WTC11 (cell line): ENCODE results near the gene AGBL4. TPM values are rescaled to one million over a fixed set of nuclear protein-coding genes. Genes with fewer than 3 reads are reported as not detected.

Experiments used
- ATAC-seq: fragments of 200-7000 bp; cut with Tn5 transposase; 2 replicates; pipeline ENCODE4 v1.10.0; 2021; ENCODE audit warnings: mild to moderate bottlenecking, moderate library complexity
- CTCF ChIA-PET: fragments of 300-600 bp; sonication (Branson Sonifier 250); formaldehyde crosslinking; loops from one replicate; lab custom pipeline; 2021; ENCODE audit warnings: antibody characterized with exemption; lab: Charles Lee
- POLR2A ChIA-PET: fragments of 350-600 bp; sonication (Branson Sonifier 250); formaldehyde crosslinking; loops from one replicate; lab custom pipeline; 2021; ENCODE audit warnings: antibody characterized with exemption; lab: Charles Lee
- DNase-seq: peaks from one replicate; pipeline ENCODE4 v3.0.0; 2021; ENCODE audit warnings: low spot score
- H3K27ac Mint-ChIP-seq: 2 replicates; pipeline ENCODE4 v1.8.0; 2021; ENCODE audit warnings: mixed read lengths
- H3K27me3 Mint-ChIP-seq: 2 replicates; pipeline ENCODE4 v1.8.0; 2021; ENCODE audit warnings: low read depth, mild to moderate bottlenecking, moderate library complexity, mixed read lengths
- H3K36me3 Mint-ChIP-seq: 2 replicates; pipeline ENCODE4 v1.8.0; 2021; ENCODE audit warnings: mixed read lengths
- H3K4me1 Mint-ChIP-seq: 2 replicates; pipeline ENCODE4 v1.8.0; 2022; ENCODE audit warnings: mixed read lengths
- H3K4me3 Mint-ChIP-seq: 2 replicates; pipeline ENCODE4 v1.8.0; 2021; ENCODE audit warnings: mild to moderate bottlenecking, moderate library complexity, mixed read lengths
- H3K9me3 Mint-ChIP-seq: 2 replicates; pipeline ENCODE4 v1.8.0; 2021; ENCODE audit warnings: mixed read lengths
- E2F5 ChIP-seq: sonication (generic); formaldehyde crosslinking; IDR thresholded peaks from 2 replicates; pipeline ENCODE4 v1.8.1; 2022; ENCODE audit warnings: mild to moderate bottlenecking, moderate library complexity, missing genetic modification reagents
- ETV6 ChIP-seq: sonication (generic); formaldehyde crosslinking; IDR thresholded peaks from 2 replicates; pipeline ENCODE4 v1.8.1; 2022; ENCODE audit warnings: mild to moderate bottlenecking, missing genetic modification reagents
- GABPB1 ChIP-seq: sonication (generic); formaldehyde crosslinking; IDR thresholded peaks from 2 replicates; pipeline ENCODE4 v1.8.1; 2023; ENCODE audit warnings: mild to moderate bottlenecking, missing genetic modification reagents
- GRHL2 ChIP-seq: fragments of 250-450 bp; sonication (Bioruptor Pico); IDR thresholded peaks from 2 replicates; pipeline ENCODE4 v1.8.0; 2022; ENCODE audit warnings: mild to moderate bottlenecking, moderate library complexity; ENCODE audit not compliant: insufficient replicate concordance, severe bottlenecking
- JUN ChIP-seq: sonication (generic); formaldehyde crosslinking; IDR thresholded peaks from 2 replicates; pipeline ENCODE4 v1.8.0; 2023; ENCODE audit warnings: mild to moderate bottlenecking, missing genetic modification reagents
- KAT7 ChIP-seq: sonication (generic); formaldehyde crosslinking; IDR thresholded peaks from 2 replicates; pipeline ENCODE4 v1.8.1; 2023; ENCODE audit warnings: missing genetic modification reagents, mild to moderate bottlenecking, borderline replicate concordance
- MAX ChIP-seq: sonication (generic); formaldehyde crosslinking; IDR thresholded peaks from 2 replicates; pipeline ENCODE4 v1.8.0; 2022; ENCODE audit warnings: mild to moderate bottlenecking, missing genetic modification reagents
- MLX ChIP-seq: sonication (generic); formaldehyde crosslinking; IDR thresholded peaks from 2 replicates; pipeline ENCODE4 v1.8.1; 2023; ENCODE audit warnings: mild to moderate bottlenecking, missing genetic modification reagents, moderate library complexity
- NFYB ChIP-seq: sonication (generic); formaldehyde crosslinking; conservative IDR thresholded peaks from 2 replicates; pipeline ENCODE4 v1.8.0; 2022; ENCODE audit warnings: low read depth, missing genetic modification reagents
- NR2C2 ChIP-seq: sonication (generic); formaldehyde crosslinking; IDR thresholded peaks from 2 replicates; pipeline ENCODE4 v1.8.0; 2022; ENCODE audit warnings: mild to moderate bottlenecking, missing genetic modification reagents
- PRRX2 ChIP-seq: fragments of 250-450 bp; sonication (Bioruptor Pico); IDR thresholded peaks from 2 replicates; pipeline ENCODE4 v1.8.0; 2021; ENCODE audit warnings: mild to moderate bottlenecking
- SMAD3 ChIP-seq: sonication (generic); formaldehyde crosslinking; IDR thresholded peaks from 2 replicates; pipeline ENCODE4 v1.8.0; 2022; ENCODE audit warnings: missing genetic modification reagents, mild to moderate bottlenecking, borderline replicate concordance
- TP53 ChIP-seq: sonication (generic); formaldehyde crosslinking; IDR thresholded peaks from 2 replicates; pipeline ENCODE4 v1.8.1; 2023; ENCODE audit warnings: mild to moderate bottlenecking, missing genetic modification reagents
- ZNF121 ChIP-seq: sonication (generic); formaldehyde crosslinking; IDR thresholded peaks from 2 replicates; pipeline ENCODE4 v1.8.0; 2023; ENCODE audit warnings: missing genetic modification reagents
- ZNF263 ChIP-seq: sonication (generic); formaldehyde crosslinking; IDR thresholded peaks from 2 replicates; pipeline ENCODE4 v1.8.1; 2022; ENCODE audit warnings: low read depth, mild to moderate bottlenecking, moderate library complexity, missing genetic modification reagents
- ZNF416 ChIP-seq: fragments of 250-450 bp; sonication (Bioruptor Pico); IDR thresholded peaks from 2 replicates; pipeline ENCODE4 v1.9.0; 2021; ENCODE audit warnings: mild to moderate bottlenecking, inconsistent platforms
- total RNA-seq: library from RNA; stranded (reverse); gene quantifications from 3 replicates; pipeline ENCODE4 v1.2.3, GENCODE V29; 2021
- TF ChIP-seq, protein P1 (sequence below): fragments of 200-600 bp; IDR thresholded peaks from 2 replicates; pipeline ENCODE4 v1.8.0; 2022; ENCODE audit warnings: antibody characterized with exemption
- TF ChIP-seq, protein P2 (sequence below): sonication (generic); formaldehyde crosslinking; IDR thresholded peaks from 2 replicates; pipeline ENCODE4 v1.8.0; 2022; ENCODE audit warnings: mild to moderate bottlenecking, missing genetic modification reagents
- TF ChIP-seq, protein P3 (sequence below): fragments of 250-450 bp; sonication (Bioruptor Pico); IDR thresholded peaks from 2 replicates; pipeline ENCODE4 v1.9.0; 2021; ENCODE audit warnings: mild to moderate bottlenecking
- TF ChIP-seq, protein P4 (sequence below): sonication (generic); formaldehyde crosslinking; IDR thresholded peaks from 2 replicates; pipeline ENCODE4 v1.8.1; 2022; ENCODE audit warnings: missing genetic modification reagents, borderline replicate concordance

Gene AGBL4
- total RNA-seq, 1 experiment from 2014 or later, result 0.87 TPM

DNA sequence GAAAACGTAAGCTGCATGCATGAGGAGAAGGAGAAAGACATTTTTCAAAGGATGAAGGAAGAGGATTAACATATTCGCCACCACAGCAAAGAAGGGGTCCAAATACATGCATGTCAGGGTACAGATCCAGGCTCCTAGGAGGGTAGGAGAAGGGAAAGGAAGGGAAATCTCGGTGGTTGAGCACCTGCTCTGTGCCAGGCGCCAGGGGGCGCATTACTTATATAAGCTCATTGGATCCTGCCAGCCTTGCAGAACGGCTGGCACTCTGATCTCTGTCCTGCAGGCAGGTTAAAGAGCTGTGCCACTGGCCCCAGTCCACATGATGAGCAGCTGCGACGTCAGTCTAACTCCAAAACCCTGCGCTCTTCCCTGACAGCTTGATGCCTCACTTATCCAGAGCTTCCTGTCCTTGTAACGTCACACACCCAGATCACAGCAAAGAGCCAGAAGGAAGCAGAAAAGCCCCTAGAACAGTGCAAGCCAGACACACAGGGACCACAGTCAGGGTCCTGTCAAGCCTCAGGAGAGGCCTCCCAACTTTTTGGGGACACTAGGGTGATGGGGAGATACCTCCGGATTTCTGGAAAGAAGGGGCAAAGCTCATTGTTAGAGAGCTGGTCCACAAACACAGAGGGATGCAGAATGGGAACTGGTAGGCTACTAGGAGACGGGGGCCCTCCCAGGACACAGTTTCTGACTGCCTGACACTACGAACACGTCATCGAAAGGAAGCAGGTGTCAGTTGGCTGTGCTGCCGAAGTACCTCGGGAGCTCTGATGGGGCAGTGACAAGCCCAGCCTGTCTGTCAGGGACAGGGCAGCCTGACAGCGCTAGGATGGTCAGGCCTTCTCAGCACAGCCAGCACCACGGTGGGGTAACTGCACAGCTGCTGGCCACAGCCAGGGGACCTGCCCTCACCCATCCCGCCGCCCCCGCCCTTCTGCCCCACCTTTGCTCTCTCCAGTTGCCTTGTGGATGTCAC, 1346.2 kb downstream of the AGBL4 start:
- ChIA-PET POLR2A (interaction anchor here (1.1 kb wide), 1 partner anchor 140 kb away, joined by 3 read pairs; no protein-coding TSS in a partner anchor), CTCF (interaction anchor here (0.5 to 6.4 kb wide), 60 partner anchors 8 to 567 kb away, joined by 3 to 112 read pairs (median 4); partner anchors contain the start of gene BEND5)
- ATAC-seq (peak; percentile 82), DNase-seq (peak; percentile 74)
- no peak overlapping the region for H3K27ac Mint-ChIP-seq
- no peaks in the 10 kb centered on the region for H3K9me3 Mint-ChIP-seq
- H3K4me1 Mint-ChIP-seq, result peaks cover 34% of the 10 kb centered on the region
- TF ChIP-seq, protein P1, sequence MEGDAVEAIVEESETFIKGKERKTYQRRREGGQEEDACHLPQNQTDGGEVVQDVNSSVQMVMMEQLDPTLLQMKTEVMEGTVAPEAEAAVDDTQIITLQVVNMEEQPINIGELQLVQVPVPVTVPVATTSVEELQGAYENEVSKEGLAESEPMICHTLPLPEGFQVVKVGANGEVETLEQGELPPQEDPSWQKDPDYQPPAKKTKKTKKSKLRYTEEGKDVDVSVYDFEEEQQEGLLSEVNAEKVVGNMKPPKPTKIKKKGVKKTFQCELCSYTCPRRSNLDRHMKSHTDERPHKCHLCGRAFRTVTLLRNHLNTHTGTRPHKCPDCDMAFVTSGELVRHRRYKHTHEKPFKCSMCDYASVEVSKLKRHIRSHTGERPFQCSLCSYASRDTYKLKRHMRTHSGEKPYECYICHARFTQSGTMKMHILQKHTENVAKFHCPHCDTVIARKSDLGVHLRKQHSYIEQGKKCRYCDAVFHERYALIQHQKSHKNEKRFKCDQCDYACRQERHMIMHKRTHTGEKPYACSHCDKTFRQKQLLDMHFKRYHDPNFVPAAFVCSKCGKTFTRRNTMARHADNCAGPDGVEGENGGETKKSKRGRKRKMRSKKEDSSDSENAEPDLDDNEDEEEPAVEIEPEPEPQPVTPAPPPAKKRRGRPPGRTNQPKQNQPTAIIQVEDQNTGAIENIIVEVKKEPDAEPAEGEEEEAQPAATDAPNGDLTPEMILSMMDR, result peak; percentile 66
- TF ChIP-seq, protein P2, sequence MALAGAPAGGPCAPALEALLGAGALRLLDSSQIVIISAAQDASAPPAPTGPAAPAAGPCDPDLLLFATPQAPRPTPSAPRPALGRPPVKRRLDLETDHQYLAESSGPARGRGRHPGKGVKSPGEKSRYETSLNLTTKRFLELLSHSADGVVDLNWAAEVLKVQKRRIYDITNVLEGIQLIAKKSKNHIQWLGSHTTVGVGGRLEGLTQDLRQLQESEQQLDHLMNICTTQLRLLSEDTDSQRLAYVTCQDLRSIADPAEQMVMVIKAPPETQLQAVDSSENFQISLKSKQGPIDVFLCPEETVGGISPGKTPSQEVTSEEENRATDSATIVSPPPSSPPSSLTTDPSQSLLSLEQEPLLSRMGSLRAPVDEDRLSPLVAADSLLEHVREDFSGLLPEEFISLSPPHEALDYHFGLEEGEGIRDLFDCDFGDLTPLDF (CRISPR knock-in tag), result no peak
- TF ChIP-seq ETV6 (no peak), SMAD3 (CRISPR knock-in tag) (no peak), PRRX2 (no peak), NR2C2 (CRISPR knock-in tag) (no peak), NFYB (CRISPR knock-in tag) (no peak)
- TF ChIP-seq, protein P3, sequence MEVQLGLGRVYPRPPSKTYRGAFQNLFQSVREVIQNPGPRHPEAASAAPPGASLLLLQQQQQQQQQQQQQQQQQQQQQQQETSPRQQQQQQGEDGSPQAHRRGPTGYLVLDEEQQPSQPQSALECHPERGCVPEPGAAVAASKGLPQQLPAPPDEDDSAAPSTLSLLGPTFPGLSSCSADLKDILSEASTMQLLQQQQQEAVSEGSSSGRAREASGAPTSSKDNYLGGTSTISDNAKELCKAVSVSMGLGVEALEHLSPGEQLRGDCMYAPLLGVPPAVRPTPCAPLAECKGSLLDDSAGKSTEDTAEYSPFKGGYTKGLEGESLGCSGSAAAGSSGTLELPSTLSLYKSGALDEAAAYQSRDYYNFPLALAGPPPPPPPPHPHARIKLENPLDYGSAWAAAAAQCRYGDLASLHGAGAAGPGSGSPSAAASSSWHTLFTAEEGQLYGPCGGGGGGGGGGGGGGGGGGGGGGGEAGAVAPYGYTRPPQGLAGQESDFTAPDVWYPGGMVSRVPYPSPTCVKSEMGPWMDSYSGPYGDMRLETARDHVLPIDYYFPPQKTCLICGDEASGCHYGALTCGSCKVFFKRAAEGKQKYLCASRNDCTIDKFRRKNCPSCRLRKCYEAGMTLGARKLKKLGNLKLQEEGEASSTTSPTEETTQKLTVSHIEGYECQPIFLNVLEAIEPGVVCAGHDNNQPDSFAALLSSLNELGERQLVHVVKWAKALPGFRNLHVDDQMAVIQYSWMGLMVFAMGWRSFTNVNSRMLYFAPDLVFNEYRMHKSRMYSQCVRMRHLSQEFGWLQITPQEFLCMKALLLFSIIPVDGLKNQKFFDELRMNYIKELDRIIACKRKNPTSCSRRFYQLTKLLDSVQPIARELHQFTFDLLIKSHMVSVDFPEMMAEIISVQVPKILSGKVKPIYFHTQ (CRISPR knock-in tag), result no peak
- TF ChIP-seq, all 79 proteins: peak for 1
- no peak overlapping the region for H3K4me3 Mint-ChIP-seq
- H3K36me3 Mint-ChIP-seq, result no peaks in the 10 kb centered on the region
- no peaks in the 10 kb centered on the region for H3K27me3 Mint-ChIP-seq

- H3K4me3 Mint-ChIP-seq, result no peak overlapping the region
- ATAC-seq, result no peak
- peaks cover 34% of the 10 kb centered on the region for H3K4me1 Mint-ChIP-seq
- DNase-seq, result no peak
- no peak overlapping the region for H3K27ac Mint-ChIP-seq
- ChIA-PET POLR2A (interaction anchor here (1.1 kb wide), 1 partner anchor 141 kb away, joined by 3 read pairs; no protein-coding TSS in a partner anchor), CTCF (interaction anchor here (0.7 to 6.4 kb wide), 41 partner anchors 9 to 239 kb away, joined by 3 to 112 read pairs (median 6); no protein-coding TSS in a partner anchor)
- H3K9me3 Mint-ChIP-seq, result no peaks in the 10 kb centered on the region
- TF ChIP-seq E2F5 (no peak), ZNF263 (CRISPR knock-in tag) (no peak)
- no peaks in the 10 kb centered on the region for H3K27me3 Mint-ChIP-seq
- no peaks in the 10 kb centered on the region for H3K36me3 Mint-ChIP-seq
Measured at GRCh38 chr1:48676822-48677221, 1346.9 kb downstream of the AGBL4 start.

DNA sequence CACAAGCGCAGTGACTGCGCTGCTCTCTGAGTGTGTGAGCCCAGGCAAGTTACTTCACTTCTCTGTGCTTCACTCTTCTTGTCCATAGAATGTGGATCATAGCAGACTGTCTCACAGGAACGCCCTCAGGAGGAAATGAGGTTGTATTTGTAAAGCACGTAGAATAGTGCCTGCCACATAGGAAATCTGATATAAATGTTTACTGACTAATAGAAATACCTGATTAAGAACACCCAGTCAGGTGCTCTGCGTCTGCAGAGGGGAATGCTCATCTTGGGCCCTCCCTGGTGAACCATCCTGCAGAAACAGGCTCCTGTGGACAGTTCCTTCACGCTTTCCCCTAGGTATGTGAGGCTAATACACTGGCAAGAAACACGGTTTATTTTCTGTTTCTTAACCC, 1347.4 kb downstream of the AGBL4 start:
- Mint-ChIP-seq H3K36me3 (no peaks in the 10 kb centered on the region), H3K4me1 (peaks cover 34% of the 10 kb centered on the region), H3K9me3 (no peaks in the 10 kb centered on the region), H3K4me3 (no peak overlapping the region), H3K27me3 (no peaks in the 10 kb centered on the region), H3K27ac (no peak overlapping the region)
- ChIA-PET POLR2A (no interaction called here), CTCF (interaction anchor here (1.4 to 6.4 kb wide), 14 partner anchors 9 to 194 kb away, joined by 5 to 112 read pairs (median 18); no protein-coding TSS in a partner anchor)
- ATAC-seq (no peak), DNase-seq (no peak)
- TF ChIP-seq KAT7 (CRISPR knock-in tag) (no peak), TP53 (CRISPR knock-in tag) (no peak), JUN (CRISPR knock-in tag) (no peak), MAX (no peak), MLX (no peak), ZNF121 (no peak), GABPB1 (CRISPR knock-in tag) (no peak), GRHL2 (no peak), ZNF416 (CRISPR knock-in tag) (no peak)
- TF ChIP-seq, protein P4, sequence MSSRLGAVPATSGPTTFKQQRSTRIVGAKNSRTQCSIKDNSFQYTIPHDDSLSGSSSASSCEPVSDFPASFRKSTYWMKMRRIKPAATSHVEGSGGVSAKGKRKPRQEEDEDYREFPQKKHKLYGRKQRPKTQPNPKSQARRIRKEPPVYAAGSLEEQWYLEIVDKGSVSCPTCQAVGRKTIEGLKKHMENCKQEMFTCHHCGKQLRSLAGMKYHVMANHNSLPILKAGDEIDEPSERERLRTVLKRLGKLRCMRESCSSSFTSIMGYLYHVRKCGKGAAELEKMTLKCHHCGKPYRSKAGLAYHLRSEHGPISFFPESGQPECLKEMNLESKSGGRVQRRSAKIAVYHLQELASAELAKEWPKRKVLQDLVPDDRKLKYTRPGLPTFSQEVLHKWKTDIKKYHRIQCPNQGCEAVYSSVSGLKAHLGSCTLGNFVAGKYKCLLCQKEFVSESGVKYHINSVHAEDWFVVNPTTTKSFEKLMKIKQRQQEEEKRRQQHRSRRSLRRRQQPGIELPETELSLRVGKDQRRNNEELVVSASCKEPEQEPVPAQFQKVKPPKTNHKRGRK (CRISPR knock-in tag), result no peak
